IMR-90 (cell line): ENCODE data around the gene ACTRT2. TPM values are rescaled to one million over a fixed set of nuclear protein-coding genes. Genes with fewer than 3 reads are reported as not detected.

Experiments used
- ATAC-seq: fragments of 200-7000 bp; cut with Tn5 transposase; 2 replicates; pipeline ENCODE4 v1.9.1; 2020; ENCODE audit warnings: low read depth, mild to moderate bottlenecking, moderate library complexity
- BruUV-seq: library from RNA; stranded (reverse); fragments of 400-500 nt; replicated peaks from 2 replicates; lab custom pipeline; 2021; lab: Mats Ljungman, UMichigan
- CTCF ChIA-PET: fragments of 300-600 bp; formaldehyde crosslinking; extraction: SDS; loops from one replicate; lab custom pipeline; 2021; ENCODE audit warnings: antibody characterized with exemption; lab: Yijun Ruan, JAX
- POLR2A ChIA-PET: fragments of 300-600 bp; sonication (Branson Sonifier 250); formaldehyde crosslinking; loops from one replicate; lab custom pipeline; 2022; ENCODE audit warnings: antibody characterized with exemption; ENCODE audit not compliant: unreplicated experiment; lab: Charles Lee
- DNase-seq: peaks from one replicate; pipeline ENCODE4 v3.0.0; 2013
- H2AFZ ChIP-seq: replicated peaks from 2 replicates; pipeline ENCODE3; 2013; ENCODE audit warnings: low read length, mild to moderate bottlenecking; ENCODE audit not compliant: poor library complexity
- H2AK5ac ChIP-seq: 2 replicates; pipeline ENCODE4 v1.6.1; 2013; ENCODE audit warnings: low read depth, low read length, inconsistent platforms
- H2AK9ac ChIP-seq: replicated peaks from 2 replicates; pipeline ENCODE3; 2013; ENCODE audit warnings: mild to moderate bottlenecking, low read depth, low read length, moderate library complexity; ENCODE audit not compliant: poor library complexity
- H2BK120ac ChIP-seq: 2 replicates; pipeline ENCODE4 v1.6.1; 2013; ENCODE audit warnings: low read depth, low read length, inconsistent platforms
- H2BK15ac ChIP-seq: 3 replicates; pipeline ENCODE4 v1.6.1; 2013; ENCODE audit warnings: low read depth, low read length, inconsistent platforms
- H2BK20ac ChIP-seq: 2 replicates; pipeline ENCODE4 v1.6.1; 2013; ENCODE audit warnings: low read depth, mild to moderate bottlenecking, inconsistent platforms, low read length, moderate library complexity
- H2BK5ac ChIP-seq: 2 replicates; pipeline ENCODE4 v1.6.1; 2013; ENCODE audit warnings: mild to moderate bottlenecking, low read depth, low read length, inconsistent platforms; ENCODE audit not compliant: poor library complexity, severe bottlenecking
- H3K14ac ChIP-seq: replicated peaks from 2 replicates; pipeline ENCODE4 v1.6.1; 2013; ENCODE audit warnings: low read depth, low read length, inconsistent platforms
- H3K18ac ChIP-seq: 2 replicates; pipeline ENCODE4 v1.6.1; 2013; ENCODE audit warnings: low read depth, low read length, control low read depth
- H3K23ac ChIP-seq: 2 replicates; pipeline ENCODE4 v1.6.1; 2013; ENCODE audit warnings: low read depth, low read length, inconsistent platforms
- H3K27ac ChIP-seq: 2 replicates; pipeline ENCODE4 v1.5.1; 2013; ENCODE audit warnings: mild to moderate bottlenecking, control low read depth, low read length; ENCODE audit not compliant: insufficient read depth
- H3K27me3 ChIP-seq: 2 replicates; pipeline ENCODE4 v1.6.1; 2013; ENCODE audit warnings: low read length; ENCODE audit not compliant: control insufficient read depth, insufficient read depth
- H3K36me3 ChIP-seq: 2 replicates; pipeline ENCODE4 v1.6.1; 2013; ENCODE audit warnings: low read length, mixed read lengths; ENCODE audit not compliant: control insufficient read depth, insufficient read depth
- H3K4ac ChIP-seq: 2 replicates; pipeline ENCODE4 v1.6.1; 2013; ENCODE audit warnings: low read depth, low read length, inconsistent platforms
- H3K4me1 ChIP-seq: 2 replicates; pipeline ENCODE4 v1.6.1; 2013; ENCODE audit warnings: low read length, mixed read lengths; ENCODE audit not compliant: control insufficient read depth, insufficient read depth
- H3K4me2 ChIP-seq: 2 replicates; pipeline ENCODE4 v1.6.1; 2013; ENCODE audit warnings: low read depth, mild to moderate bottlenecking, control low read depth, low read length, moderate library complexity
- H3K4me3 ChIP-seq: 2 replicates; pipeline ENCODE4 v1.5.1; 2013; ENCODE audit warnings: low read depth, mild to moderate bottlenecking, control low read depth, low read length, moderate library complexity; ENCODE audit not compliant: insufficient read depth
- H3K56ac ChIP-seq: 2 replicates; pipeline ENCODE4 v1.6.1; 2013; ENCODE audit warnings: low read length, inconsistent platforms; ENCODE audit not compliant: insufficient read depth; ENCODE audit errors: extremely low read depth
- H3K79me1 ChIP-seq, 2 experiments: 2 replicates each; pipeline ENCODE4 v1.6.1; 2013; ENCODE audit warnings: low read length in 2 of 2, inconsistent platforms in 1 of 2, low read depth in 1 of 2
- H3K9ac ChIP-seq: 2 replicates; pipeline ENCODE4 v1.6.1; 2013; ENCODE audit warnings: low read depth, low read length, control low read depth
- H3K9me1 ChIP-seq: 2 replicates; pipeline ENCODE4 v1.6.1; 2013; ENCODE audit warnings: low read length, inconsistent platforms; ENCODE audit not compliant: insufficient read depth
- H3K9me3 ChIP-seq: 2 replicates; pipeline ENCODE4 v1.6.1; 2013; ENCODE audit warnings: low read length; ENCODE audit not compliant: control insufficient read depth, insufficient read depth
- H4K20me1 ChIP-seq: 2 replicates; pipeline ENCODE4 v1.6.1; 2013; ENCODE audit warnings: low read length, inconsistent platforms; ENCODE audit not compliant: insufficient read depth
- H4K5ac ChIP-seq: 2 replicates; pipeline ENCODE4 v1.6.1; 2013; ENCODE audit warnings: mild to moderate bottlenecking, low read depth, low read length, control low read depth
- H4K8ac ChIP-seq, 2 experiments: 2 replicates each; pipeline ENCODE4 v1.6.1; 2013; ENCODE audit warnings: low read depth in 2 of 2, low read length in 2 of 2, control low read depth in 1 of 2, inconsistent platforms in 1 of 2
- H4K91ac ChIP-seq: 2 replicates; pipeline ENCODE4 v1.6.1; 2013; ENCODE audit warnings: low read depth, low read length, inconsistent platforms; ENCODE audit not compliant: insufficient read depth
- BHLHE40 ChIP-seq: fragments of 150-350 bp; IDR thresholded peaks from 2 replicates; pipeline ENCODE4 v1.6.1; 2016; ENCODE audit warnings: mild to moderate bottlenecking, low read depth, low read length
- CEBPB ChIP-seq: IDR thresholded peaks from 2 replicates; pipeline ENCODE4 v1.6.1; 2012; ENCODE audit warnings: low read depth, low read length, improper control_type of control experiment
- CHD1 ChIP-seq: IDR thresholded peaks from 2 replicates; pipeline ENCODE4 v1.6.1; 2012; ENCODE audit warnings: low read depth, low read length, improper control_type of control experiment
- CTCF ChIP-seq: conservative IDR thresholded peaks from 2 replicates; pipeline ENCODE4 v1.5.1; 2012; ENCODE audit warnings: mild to moderate bottlenecking, low read depth, low read length, improper control_type of control experiment
- ELK1 ChIP-seq: fragments of 150-350 bp; IDR thresholded peaks from 2 replicates; pipeline ENCODE4 v1.6.1; 2016; ENCODE audit warnings: low read depth, mild to moderate bottlenecking, low read length, moderate library complexity, borderline replicate concordance
- FOS ChIP-seq: fragments of 150-350 bp; IDR thresholded peaks from 2 replicates; pipeline ENCODE4 v1.6.1; 2016; ENCODE audit warnings: low read depth, low read length
- MAFK ChIP-seq: IDR thresholded peaks from 2 replicates; pipeline ENCODE4 v1.6.1; 2012; ENCODE audit warnings: low read depth, low read length, improper control_type of control experiment
- MAZ ChIP-seq: IDR thresholded peaks from 2 replicates; pipeline ENCODE4 v1.6.1; 2012; ENCODE audit warnings: low read depth, mild to moderate bottlenecking, low read length, improper control_type of control experiment, moderate library complexity, borderline replicate concordance
- MXI1 ChIP-seq: IDR thresholded peaks from 2 replicates; pipeline ENCODE4 v1.6.1; 2012; ENCODE audit warnings: low read depth, mild to moderate bottlenecking, low read length, moderate library complexity, borderline replicate concordance
- NFE2L2 ChIP-seq: fragments of 150-350 bp; IDR thresholded peaks from 2 replicates; pipeline ENCODE4 v1.6.1; 2016; ENCODE audit warnings: low read depth, mild to moderate bottlenecking, low read length
- POLR2A ChIP-seq: IDR thresholded peaks from 2 replicates; pipeline ENCODE4 v1.6.1; 2012; ENCODE audit warnings: mild to moderate bottlenecking, low read depth, low read length
- RAD21 ChIP-seq: IDR thresholded peaks from 2 replicates; pipeline ENCODE4 v1.6.1; 2012; ENCODE audit warnings: low read length, improper control_type of control experiment
- RCOR1 ChIP-seq: IDR thresholded peaks from 2 replicates; pipeline ENCODE4 v1.6.1; 2012; ENCODE audit warnings: mild to moderate bottlenecking, low read length, improper control_type of control experiment; ENCODE audit not compliant: insufficient replicate concordance
- RFX5 ChIP-seq: IDR thresholded peaks from 2 replicates; pipeline ENCODE4 v1.8.0; 2012; ENCODE audit warnings: low read depth, mild to moderate bottlenecking, low read length, moderate library complexity
- SMC3 ChIP-seq: fragments of 150-350 bp; IDR thresholded peaks from 2 replicates; pipeline ENCODE4 v1.6.1; 2016; ENCODE audit warnings: low read depth, mild to moderate bottlenecking, antibody characterized with exemption, low read length, moderate library complexity
- USF2 ChIP-seq: fragments of 150-350 bp; IDR thresholded peaks from 2 replicates; pipeline ENCODE4 v1.6.1; 2017; ENCODE audit warnings: mild to moderate bottlenecking, antibody characterized with exemption, low read length, low read depth
- dilution Hi-C: fragments of 300-500 bp; cut with HindIII; formaldehyde crosslinking; loops from one replicate; pipeline ENCODE4 v1.14.3; 2018; ENCODE audit warnings: low sequenced_read_pairs; ENCODE audit not compliant: unreplicated experiment
- in situ Hi-C: fragments of 300-500 bp; cut with MboI; formaldehyde crosslinking; loops from 3 replicates; pipeline ENCODE4 v1.14.3; 2019; ENCODE audit warnings: low sequenced_read_pairs, inconsistent platforms, mixed read lengths
- intact Hi-C: fragments of 100-400 bp; cut with micrococcal nuclease; formaldehyde crosslinking; loops from 2 replicates; pipeline ENCODE4 v1.10.0; 2022
- polyA plus RNA-seq, 3 experiments: library from polyadenylated mRNA; depleted of rRNA; stranded (reverse); fragments of >200 nt; gene quantifications; 2 replicates each; pipeline ENCODE4 v1.2.3, GENCODE V29; 2012; ENCODE audit warnings: low replicate concordance in 1 of 3
- total RNA-seq: library from RNA; depleted of rRNA; stranded (reverse); fragments of >200 nt; gene quantifications from 2 replicates; pipeline ENCODE4 v1.2.3, GENCODE V29; 2012

Gene ACTRT2
- total and polyA plus RNA-seq, 2 of the 4 experiments (the other 2 are of a cell fraction) = not detected

GRCh38 chr1:3050603-3051002 is 29.3 kb downstream of the ACTRT2 start:
- BruUV-seq = no TSS peak
- intact Hi-C loops = no loop called here
- in situ Hi-C loops = loop anchor here (25.0 kb wide), 1 partner anchor 613 kb away; no protein-coding TSS in a partner anchor
- CTCF ChIA-PET = no interaction called here
- H3K18ac ChIP-seq = no peak overlapping the region
- dilution Hi-C loops = no loop called here
- H4K5ac ChIP-seq = no peak overlapping the region
- H2BK20ac ChIP-seq = no peak overlapping the region
- H3K4ac ChIP-seq = no peak overlapping the region
- no peak overlapping the region for H4K91ac ChIP-seq
- H3K14ac ChIP-seq = no peak overlapping the region
- no peaks in the 10 kb centered on the region for H3K79me1 ChIP-seq
- H3K4me2 ChIP-seq = no peak overlapping the region
- DNase-seq = no peak
- H3K23ac ChIP-seq = no peak overlapping the region
- H2AK9ac ChIP-seq = no peak overlapping the region
- peaks cover 2% of the 10 kb centered on the region; the same call in 1 of the 2 replicates for H3K9me3 ChIP-seq
- H3K9ac ChIP-seq = no peak overlapping the region
- H3K27me3 ChIP-seq = no peaks in the 10 kb centered on the region
- H2AK5ac ChIP-seq = no peak overlapping the region
- H3K27ac ChIP-seq = no peak overlapping the region
- POLR2A ChIA-PET = no interaction called here
- no peak overlapping the region for H2BK120ac ChIP-seq
- no peaks in the 10 kb centered on the region for H3K36me3 ChIP-seq
- TF ChIP-seq POLR2A (no peak), MAFK (no peak), CEBPB (no peak), ELK1 (no peak), CTCF (no peak), USF2 (no peak), MXI1 (no peak), RCOR1 (no peak), RAD21 (no peak), BHLHE40 (no peak), MAZ (no peak), FOS (no peak), SMC3 (no peak), RFX5 (no peak), CHD1 (no peak), NFE2L2 (no peak)
- H4K20me1 ChIP-seq = no peaks in the 10 kb centered on the region
- no peaks in the 10 kb centered on the region for H3K9me1 ChIP-seq
- no peak overlapping the region for H4K8ac ChIP-seq
- H2BK15ac ChIP-seq = no peak overlapping the region
- H3K4me3 ChIP-seq = no peak overlapping the region
- no peak overlapping the region for H3K56ac ChIP-seq
- H3K4me1 ChIP-seq = no peaks in the 10 kb centered on the region
- H2BK5ac ChIP-seq = no peak overlapping the region
- H2AFZ ChIP-seq = no peak overlapping the region
- no peak for ATAC-seq
